ENCODE measurements around the gene MAP2. TPM values are rescaled to one million over a fixed set of nuclear protein-coding genes. Genes with fewer than 3 reads are reported as not detected.

The MAP2 gene
- total RNA-seq, 1 experiment from 2014 or later = 7.6 TPM

DNA sequence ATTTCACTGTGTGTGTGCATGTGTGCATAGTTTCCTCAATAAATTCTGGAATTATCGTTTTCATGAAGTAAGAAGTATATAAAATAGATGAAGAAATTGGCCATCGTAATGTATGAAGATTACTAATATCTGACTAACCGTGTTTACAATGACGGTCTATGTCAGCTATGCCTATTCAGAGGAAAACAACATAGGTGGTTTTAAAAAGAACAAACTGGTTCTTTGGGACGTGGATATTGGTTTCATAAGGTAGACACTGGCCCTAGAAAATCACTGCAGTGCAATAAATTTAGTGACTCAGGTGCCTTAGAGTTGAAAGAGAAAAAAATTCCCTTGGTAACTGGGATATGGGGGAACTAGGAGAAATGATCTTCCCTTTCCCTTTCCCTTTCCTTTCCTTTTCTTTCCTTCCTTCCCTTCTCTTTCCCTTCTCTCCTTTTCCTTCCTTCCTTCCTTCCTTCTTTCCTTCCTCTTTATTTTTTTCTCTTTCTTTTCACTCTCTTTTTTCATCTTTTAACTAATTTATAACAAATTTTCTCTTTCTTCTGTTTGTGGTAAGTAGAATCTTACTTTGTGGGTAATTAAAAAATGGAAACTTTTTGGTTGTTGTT is 36.4 kb downstream of the MAP2 start:
- CTCF ChIA-PET = no interaction called here

DNA sequence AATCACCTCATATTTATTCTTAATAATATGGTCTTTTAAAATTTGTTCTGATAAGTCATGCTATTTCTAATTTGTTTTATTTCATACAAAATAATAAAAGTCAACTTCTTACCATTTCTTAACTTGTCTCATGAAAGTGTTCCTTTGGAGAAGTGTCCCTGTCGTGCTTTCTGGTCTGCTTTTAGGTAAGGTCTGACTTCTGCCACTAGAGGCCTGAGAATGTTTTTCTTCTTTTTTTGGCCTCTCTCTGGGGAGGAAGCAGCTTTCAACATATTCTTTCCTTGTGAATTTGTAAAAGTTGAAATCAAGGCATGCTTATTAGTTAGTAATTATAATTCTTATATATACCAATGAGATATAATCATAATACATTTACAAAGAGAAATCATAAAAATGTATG is 39.4 kb downstream of the MAP2 start:
- Mint-ChIP-seq H3K27me3 (ENCODE audit: low read depth) (peaks cover 36% of the 10 kb centered on the region), H3K36me3 (no peaks in the 10 kb centered on the region), H3K9me3 (no peaks in the 10 kb centered on the region), H3K4me1 (peaks cover 15% of the 10 kb centered on the region), H3K27ac (no peak overlapping the region), H3K4me3 (no peak overlapping the region)
- DNase-seq (ENCODE audit: low spot score) (no peak), ATAC-seq (peak; percentile 38; the same call in 1 of the 2 replicates)
- TF ChIP-seq, protein P1, sequence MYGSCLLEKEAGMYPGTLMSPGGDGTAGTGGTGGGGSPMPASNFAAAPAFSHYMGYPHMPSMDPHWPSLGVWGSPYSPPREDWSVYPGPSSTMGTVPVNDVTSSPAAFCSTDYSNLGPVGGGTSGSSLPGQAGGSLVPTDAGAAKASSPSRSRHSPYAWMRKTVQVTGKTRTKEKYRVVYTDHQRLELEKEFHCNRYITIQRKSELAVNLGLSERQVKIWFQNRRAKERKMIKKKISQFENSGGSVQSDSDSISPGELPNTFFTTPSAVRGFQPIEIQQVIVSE (CRISPR knock-in tag; IDR thresholded peaks at IDR 0.05; ENCODE audit: borderline replicate concordance) = no peak
- TF ChIP-seq FOXP1 (CRISPR knock-in tag; IDR thresholded peaks at IDR 0.05; ENCODE audit: borderline replicate concordance) = no peak
- TF ChIP-seq SMAD4 (CRISPR knock-in tag; IDR thresholded peaks at IDR 0.05) = no peak
- TF ChIP-seq, protein P2, sequence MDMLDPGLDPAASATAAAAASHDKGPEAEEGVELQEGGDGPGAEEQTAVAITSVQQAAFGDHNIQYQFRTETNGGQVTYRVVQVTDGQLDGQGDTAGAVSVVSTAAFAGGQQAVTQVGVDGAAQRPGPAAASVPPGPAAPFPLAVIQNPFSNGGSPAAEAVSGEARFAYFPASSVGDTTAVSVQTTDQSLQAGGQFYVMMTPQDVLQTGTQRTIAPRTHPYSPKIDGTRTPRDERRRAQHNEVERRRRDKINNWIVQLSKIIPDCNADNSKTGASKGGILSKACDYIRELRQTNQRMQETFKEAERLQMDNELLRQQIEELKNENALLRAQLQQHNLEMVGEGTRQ (CRISPR knock-in tag; IDR thresholded peaks at IDR 0.05) = no peak
- CTCF ChIA-PET = interaction anchor here (1.2 kb wide), 1 partner anchor 12 kb away, joined by 3 read pairs; no protein-coding TSS in a partner anchor
- POLR2A ChIA-PET = no interaction called here

More for the DNA sequence above, 36.4 kb downstream of the MAP2 start:
- no peak for TF ChIP-seq SP1 (CRISPR knock-in tag; conservative IDR thresholded peaks at IDR 0.05)
- TF ChIP-seq, protein P3, sequence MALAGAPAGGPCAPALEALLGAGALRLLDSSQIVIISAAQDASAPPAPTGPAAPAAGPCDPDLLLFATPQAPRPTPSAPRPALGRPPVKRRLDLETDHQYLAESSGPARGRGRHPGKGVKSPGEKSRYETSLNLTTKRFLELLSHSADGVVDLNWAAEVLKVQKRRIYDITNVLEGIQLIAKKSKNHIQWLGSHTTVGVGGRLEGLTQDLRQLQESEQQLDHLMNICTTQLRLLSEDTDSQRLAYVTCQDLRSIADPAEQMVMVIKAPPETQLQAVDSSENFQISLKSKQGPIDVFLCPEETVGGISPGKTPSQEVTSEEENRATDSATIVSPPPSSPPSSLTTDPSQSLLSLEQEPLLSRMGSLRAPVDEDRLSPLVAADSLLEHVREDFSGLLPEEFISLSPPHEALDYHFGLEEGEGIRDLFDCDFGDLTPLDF (CRISPR knock-in tag; IDR thresholded peaks at IDR 0.05) = no peak
- TF ChIP-seq FOXP1 (CRISPR knock-in tag; IDR thresholded peaks at IDR 0.05; ENCODE audit: borderline replicate concordance) = no peak
- no peak for TF ChIP-seq ZNF121 (CRISPR knock-in tag; IDR thresholded peaks at IDR 0.05)
- DNase-seq (ENCODE audit: low spot score) (no peak), ATAC-seq (no peak)
- no peaks in the 10 kb centered on the region for H3K9me3 Mint-ChIP-seq
- no peaks in the 10 kb centered on the region for H3K36me3 Mint-ChIP-seq
- peaks cover 32% of the 10 kb centered on the region for H3K4me1 Mint-ChIP-seq
- POLR2A ChIA-PET = no interaction called here
- H3K27me3 Mint-ChIP-seq (ENCODE audit: low read depth) = peaks cover 54% of the 10 kb centered on the region
- no peak overlapping the region for H3K27ac Mint-ChIP-seq
- no peak overlapping the region for H3K4me3 Mint-ChIP-seq

DNA sequence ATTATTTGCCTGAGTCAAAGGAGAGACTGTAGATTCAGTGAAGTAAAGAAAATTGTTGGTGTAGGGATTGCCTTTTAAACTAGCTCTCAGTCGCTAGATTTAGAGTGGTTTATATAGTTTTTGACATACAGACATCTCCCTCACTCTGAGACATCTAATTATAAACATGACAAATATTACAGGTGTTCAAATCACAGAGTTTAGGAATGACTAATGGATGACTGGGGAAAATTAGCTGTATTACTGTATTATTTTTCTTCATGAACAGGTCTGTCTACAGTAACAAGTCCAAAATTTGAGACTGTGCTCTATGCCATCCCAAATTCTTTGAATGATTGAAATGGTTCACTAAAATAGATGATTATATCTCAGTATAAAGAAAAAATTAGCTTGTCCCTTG is 40.0 kb downstream of the MAP2 start:
- TF ChIP-seq, protein P4, sequence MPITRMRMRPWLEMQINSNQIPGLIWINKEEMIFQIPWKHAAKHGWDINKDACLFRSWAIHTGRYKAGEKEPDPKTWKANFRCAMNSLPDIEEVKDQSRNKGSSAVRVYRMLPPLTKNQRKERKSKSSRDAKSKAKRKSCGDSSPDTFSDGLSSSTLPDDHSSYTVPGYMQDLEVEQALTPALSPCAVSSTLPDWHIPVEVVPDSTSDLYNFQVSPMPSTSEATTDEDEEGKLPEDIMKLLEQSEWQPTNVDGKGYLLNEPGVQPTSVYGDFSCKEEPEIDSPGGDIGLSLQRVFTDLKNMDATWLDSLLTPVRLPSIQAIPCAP (CRISPR knock-in tag; IDR thresholded peaks at IDR 0.05) = no peak
- no peak for TF ChIP-seq JUN (CRISPR knock-in tag; IDR thresholded peaks at IDR 0.05)
- TF ChIP-seq, protein P5, sequence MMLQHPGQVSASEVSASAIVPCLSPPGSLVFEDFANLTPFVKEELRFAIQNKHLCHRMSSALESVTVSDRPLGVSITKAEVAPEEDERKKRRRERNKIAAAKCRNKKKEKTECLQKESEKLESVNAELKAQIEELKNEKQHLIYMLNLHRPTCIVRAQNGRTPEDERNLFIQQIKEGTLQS (CRISPR knock-in tag; conservative IDR thresholded peaks at IDR 0.05) = no peak
- TF ChIP-seq MXD4 (CRISPR knock-in tag; IDR thresholded peaks at IDR 0.05; ENCODE audit: borderline replicate concordance) = no peak
- no peak for TF ChIP-seq ZNF423 (CRISPR knock-in tag; IDR thresholded peaks at IDR 0.05)
- no peak for TF ChIP-seq ZBTB21 (CRISPR knock-in tag; IDR thresholded peaks at IDR 0.05; ENCODE audit: borderline replicate concordance)
- no peak for TF ChIP-seq RELA (CRISPR knock-in tag; IDR thresholded peaks at IDR 0.05; ENCODE audit: borderline replicate concordance)
- TF ChIP-seq, protein P3 (CRISPR knock-in tag; IDR thresholded peaks at IDR 0.05) = no peak
- TF ChIP-seq, protein P6, sequence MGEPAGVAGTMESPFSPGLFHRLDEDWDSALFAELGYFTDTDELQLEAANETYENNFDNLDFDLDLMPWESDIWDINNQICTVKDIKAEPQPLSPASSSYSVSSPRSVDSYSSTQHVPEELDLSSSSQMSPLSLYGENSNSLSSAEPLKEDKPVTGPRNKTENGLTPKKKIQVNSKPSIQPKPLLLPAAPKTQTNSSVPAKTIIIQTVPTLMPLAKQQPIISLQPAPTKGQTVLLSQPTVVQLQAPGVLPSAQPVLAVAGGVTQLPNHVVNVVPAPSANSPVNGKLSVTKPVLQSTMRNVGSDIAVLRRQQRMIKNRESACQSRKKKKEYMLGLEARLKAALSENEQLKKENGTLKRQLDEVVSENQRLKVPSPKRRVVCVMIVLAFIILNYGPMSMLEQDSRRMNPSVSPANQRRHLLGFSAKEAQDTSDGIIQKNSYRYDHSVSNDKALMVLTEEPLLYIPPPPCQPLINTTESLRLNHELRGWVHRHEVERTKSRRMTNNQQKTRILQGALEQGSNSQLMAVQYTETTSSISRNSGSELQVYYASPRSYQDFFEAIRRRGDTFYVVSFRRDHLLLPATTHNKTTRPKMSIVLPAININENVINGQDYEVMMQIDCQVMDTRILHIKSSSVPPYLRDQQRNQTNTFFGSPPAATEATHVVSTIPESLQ (CRISPR knock-in tag; IDR thresholded peaks at IDR 0.05) = no peak
- no peak for TF ChIP-seq NR2C2 (CRISPR knock-in tag; IDR thresholded peaks at IDR 0.05)
- no peak for TF ChIP-seq GRHL2 (CRISPR knock-in tag; IDR thresholded peaks at IDR 0.05; ENCODE audit: insufficient replicate concordance, severe bottlenecking)
- TF ChIP-seq, protein P7, sequence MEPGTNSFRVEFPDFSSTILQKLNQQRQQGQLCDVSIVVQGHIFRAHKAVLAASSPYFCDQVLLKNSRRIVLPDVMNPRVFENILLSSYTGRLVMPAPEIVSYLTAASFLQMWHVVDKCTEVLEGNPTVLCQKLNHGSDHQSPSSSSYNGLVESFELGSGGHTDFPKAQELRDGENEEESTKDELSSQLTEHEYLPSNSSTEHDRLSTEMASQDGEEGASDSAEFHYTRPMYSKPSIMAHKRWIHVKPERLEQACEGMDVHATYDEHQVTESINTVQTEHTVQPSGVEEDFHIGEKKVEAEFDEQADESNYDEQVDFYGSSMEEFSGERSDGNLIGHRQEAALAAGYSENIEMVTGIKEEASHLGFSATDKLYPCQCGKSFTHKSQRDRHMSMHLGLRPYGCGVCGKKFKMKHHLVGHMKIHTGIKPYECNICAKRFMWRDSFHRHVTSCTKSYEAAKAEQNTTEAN (CRISPR knock-in tag; IDR thresholded peaks at IDR 0.05) = no peak
- TF ChIP-seq, protein P8, sequence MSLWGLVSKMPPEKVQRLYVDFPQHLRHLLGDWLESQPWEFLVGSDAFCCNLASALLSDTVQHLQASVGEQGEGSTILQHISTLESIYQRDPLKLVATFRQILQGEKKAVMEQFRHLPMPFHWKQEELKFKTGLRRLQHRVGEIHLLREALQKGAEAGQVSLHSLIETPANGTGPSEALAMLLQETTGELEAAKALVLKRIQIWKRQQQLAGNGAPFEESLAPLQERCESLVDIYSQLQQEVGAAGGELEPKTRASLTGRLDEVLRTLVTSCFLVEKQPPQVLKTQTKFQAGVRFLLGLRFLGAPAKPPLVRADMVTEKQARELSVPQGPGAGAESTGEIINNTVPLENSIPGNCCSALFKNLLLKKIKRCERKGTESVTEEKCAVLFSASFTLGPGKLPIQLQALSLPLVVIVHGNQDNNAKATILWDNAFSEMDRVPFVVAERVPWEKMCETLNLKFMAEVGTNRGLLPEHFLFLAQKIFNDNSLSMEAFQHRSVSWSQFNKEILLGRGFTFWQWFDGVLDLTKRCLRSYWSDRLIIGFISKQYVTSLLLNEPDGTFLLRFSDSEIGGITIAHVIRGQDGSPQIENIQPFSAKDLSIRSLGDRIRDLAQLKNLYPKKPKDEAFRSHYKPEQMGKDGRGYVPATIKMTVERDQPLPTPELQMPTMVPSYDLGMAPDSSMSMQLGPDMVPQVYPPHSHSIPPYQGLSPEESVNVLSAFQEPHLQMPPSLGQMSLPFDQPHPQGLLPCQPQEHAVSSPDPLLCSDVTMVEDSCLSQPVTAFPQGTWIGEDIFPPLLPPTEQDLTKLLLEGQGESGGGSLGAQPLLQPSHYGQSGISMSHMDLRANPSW (CRISPR knock-in tag; conservative IDR thresholded peaks at IDR 0.05; ENCODE audit: low read depth) = no peak
- no peak for TF ChIP-seq TP53 (CRISPR knock-in tag; IDR thresholded peaks at IDR 0.05)
- no peak for DNase-seq (ENCODE audit: low spot score)
- Mint-ChIP-seq H3K27me3 (ENCODE audit: low read depth) (peaks cover 36% of the 10 kb centered on the region), H3K27ac (no peak overlapping the region), H3K4me1 (peaks cover 9% of the 10 kb centered on the region), H3K4me3 (no peak overlapping the region), H3K9me3 (no peaks in the 10 kb centered on the region), H3K36me3 (no peaks in the 10 kb centered on the region)
- CTCF ChIA-PET = interaction anchor here (1.2 kb wide), 1 partner anchor 13 kb away, joined by 3 read pairs; no protein-coding TSS in a partner anchor
- ATAC-seq = no peak
- POLR2A ChIA-PET = no interaction called here
